CD14-positive monocyte (primary cell): ENCODE results near the gene CCDC40. TPM values are rescaled to one million over a fixed set of nuclear protein-coding genes. Genes with fewer than 3 reads are reported as not detected.

Source experiments
- DNase-seq, 3 donors: peaks; one replicate each; pipeline ENCODE4 v3.0.0-alpha.2; 2011 to 2022
- H2AFZ ChIP-seq: 2 replicates; pipeline ENCODE4 v1.6.0; 2012; ENCODE audit warnings: mild to moderate bottlenecking, low read depth, low read length, inconsistent platforms; ENCODE audit not compliant: insufficient read depth, poor library complexity, severe bottlenecking
- H3K27ac ChIP-seq, 2 donors: 1 replicate in 1 of 2; 2 replicates in 1 of 2; pipeline ENCODE4 v1.5.1; 2012 to 2013; ENCODE audit warnings: low read length in 2 of 2, control low read depth in 1 of 2, inconsistent platforms in 1 of 2, low read depth in 1 of 2, mild to moderate bottlenecking in 1 of 2
- H3K27me3 ChIP-seq, 2 donors: one replicate each; pipeline versions ENCODE4 v1.6.0 to v1.6.1; 2011 to 2013; ENCODE audit warnings: low read length in 2 of 2; ENCODE audit not compliant: control insufficient read depth in 2 of 2, insufficient read depth in 2 of 2
- H3K36me3 ChIP-seq, 2 donors: replicated peaks in 1 of 2; 1 replicate in 1 of 2; 2 replicates in 1 of 2; pipeline versions ENCODE4 v1.5.1 to v1.6.1; 2012 to 2013; ENCODE audit warnings: low read length in 2 of 2, control low read depth in 1 of 2, inconsistent platforms in 1 of 2, mild to moderate bottlenecking in 1 of 2; ENCODE audit not compliant: insufficient read depth in 2 of 2, control insufficient read depth in 1 of 2
- H3K4me1 ChIP-seq, 2 donors: 1 replicate in 1 of 2; 2 replicates in 1 of 2; pipeline versions ENCODE4 v1.5.1 to v1.6.1; 2012 to 2013; ENCODE audit warnings: low read length in 2 of 2, control low read depth in 1 of 2, inconsistent platforms in 1 of 2, mild to moderate bottlenecking in 1 of 2, moderate library complexity in 1 of 2; ENCODE audit not compliant: insufficient read depth in 2 of 2, control insufficient read depth in 1 of 2
- H3K4me2 ChIP-seq: replicated peaks from 2 replicates; pipeline ENCODE3; 2012; ENCODE audit warnings: low read length, moderate library complexity, mild to moderate bottlenecking; ENCODE audit not compliant: poor library complexity, severe bottlenecking; ENCODE audit errors: extremely low read depth
- H3K4me3 ChIP-seq, 3 experiments: fragments of 200-600 bp in 1 of 3; sonication (generic) in 1 of 3; replicated peaks in 1 of 3; 1 replicate in 2 of 3; 2 replicates in 1 of 3; pipeline ENCODE4 v1.5.1; 2011 to 2013; ENCODE audit warnings: low read length in 3 of 3, mild to moderate bottlenecking in 3 of 3, control low read depth in 2 of 3, low read depth in 2 of 3, inconsistent platforms in 1 of 3, moderate library complexity in 1 of 3
- H3K79me2 ChIP-seq: 2 replicates; pipeline ENCODE4 v1.6.0; 2012; ENCODE audit warnings: mild to moderate bottlenecking, control low read depth, inconsistent platforms, low read length, moderate library complexity; ENCODE audit not compliant: insufficient read depth
- H3K9ac ChIP-seq: 2 replicates; pipeline ENCODE4 v1.6.0; 2017; ENCODE audit warnings: low read length, mild to moderate bottlenecking; ENCODE audit not compliant: insufficient read depth, poor library complexity, severe bottlenecking
- H3K9me3 ChIP-seq, 2 donors: replicated peaks in 1 of 2; 1 replicate in 1 of 2; 2 replicates in 1 of 2; pipeline versions ENCODE4 v1.5.1 to v1.6.1; 2012 to 2013; ENCODE audit warnings: low read length in 2 of 2, control low read depth in 1 of 2; ENCODE audit not compliant: control insufficient read depth in 1 of 2, insufficient read depth in 1 of 2
- H4K20me1 ChIP-seq: 2 replicates; pipeline ENCODE4 v1.6.0; 2012; ENCODE audit warnings: mild to moderate bottlenecking, low read length, control low read depth, moderate library complexity; ENCODE audit not compliant: insufficient read depth
- H3K27ac Mint-ChIP-seq, 7 donors: one replicate each; pipeline ENCODE4 v1.8.0; 2020; ENCODE audit warnings: mild to moderate bottlenecking in 7 of 7, mixed read lengths in 7 of 7, moderate library complexity in 6 of 7, inconsistent platforms in 2 of 7
- H3K27me3 Mint-ChIP-seq, 3 donors: one replicate each; pipeline ENCODE4 v1.8.0; 2021 to 2022; ENCODE audit warnings: low read depth in 3 of 3, mild to moderate bottlenecking in 3 of 3, mixed read lengths in 3 of 3, moderate library complexity in 3 of 3, inconsistent platforms in 1 of 3
- H3K36me3 Mint-ChIP-seq, 2 donors: one replicate each; pipeline ENCODE4 v1.8.0; 2020; ENCODE audit warnings: mixed read lengths in 2 of 2, inconsistent platforms in 1 of 2, mild to moderate bottlenecking in 1 of 2
- H3K4me1 Mint-ChIP-seq: one replicate; pipeline ENCODE4 v1.8.0; 2020; ENCODE audit warnings: mild to moderate bottlenecking, mixed read lengths
- H3K4me3 Mint-ChIP-seq, 2 donors: one replicate each; pipeline ENCODE4 v1.8.0; 2020; ENCODE audit warnings: mild to moderate bottlenecking in 2 of 2, mixed read lengths in 2 of 2, moderate library complexity in 1 of 2
- H3K9me3 Mint-ChIP-seq, 7 donors: one replicate each; pipeline ENCODE4 v1.8.0; 2020 to 2022; ENCODE audit warnings: mixed read lengths in 7 of 7, mild to moderate bottlenecking in 6 of 7, moderate library complexity in 6 of 7, inconsistent platforms in 2 of 7
- WGBS: methylation state at CpG from one replicate; pipeline ENCODE4 v1.1.5; 2013; ENCODE audit warnings: missing lambda C conversion rate; ENCODE audit not compliant: insufficient coverage; 5-methylcytosine and 5-hydroxymethylcytosine counted together
- intact Hi-C, 2 donors: fragments of 100-400 bp; cut with micrococcal nuclease; formaldehyde crosslinking; loops; one replicate each; pipeline versions ENCODE4 v1.15.0 to v1.15.1; 2023
- polyA plus RNA-seq, 3 donors: library from polyadenylated mRNA; depleted of rRNA in 1 of 3; unstranded in 2 of 3; stranded (reverse) in 1 of 3; fragments of 300-500 nt in 2 of 3; fragments of >200 nt in 1 of 3; fragmentation: Illumina TruSeq in 2 of 3; gene quantifications; 1 replicate in 2 of 3; 2 replicates in 1 of 3; pipeline ENCODE4 v1.2.3, GENCODE V29; 2012 to 2021
- TF ChIP-seq, protein P1 (sequence below): fragments of 200-600 bp; IDR thresholded peaks from one replicate; pipeline ENCODE4 v1.8.0; 2022; ENCODE audit warnings: antibody characterized with exemption, mild to moderate bottlenecking

The CCDC40 gene
- polyA plus RNA-seq, 3 donors: 0.21 to 0.27 TPM; not detected in 1

DNA sequence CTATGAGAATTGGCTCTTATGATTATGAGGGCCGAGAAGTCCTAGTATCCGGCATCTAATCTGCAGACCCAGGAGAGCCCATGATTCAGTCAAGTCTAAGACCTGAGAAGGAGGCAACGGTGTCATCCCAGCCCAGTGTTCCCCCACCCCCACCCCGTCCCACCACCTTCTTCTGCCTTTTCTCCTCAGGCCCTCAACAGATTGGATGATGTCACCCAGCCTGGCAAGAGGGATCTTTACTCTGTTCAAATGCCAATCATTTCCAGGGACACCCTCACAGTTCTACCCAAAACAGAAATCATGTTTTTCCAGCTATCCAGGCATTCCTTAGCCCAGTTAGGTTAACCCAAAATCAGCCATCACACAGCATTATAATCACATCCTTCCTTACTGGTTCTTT, 54.9 kb downstream of the CCDC40 start:
- Histone ChIP-seq H4K20me1 (no peaks in the 10 kb centered on the region), H3K36me3 (no peaks in the 10 kb centered on the region), H3K9ac (no peak overlapping the region), H3K9me3 (no peaks in the 10 kb centered on the region), H2AFZ (no peak overlapping the region), H3K4me2 (no peak overlapping the region), H3K4me1 (peaks cover 37 to 42% of the 10 kb centered on the region in 2 donors), H3K27ac (peak overlapping the region in 1 of 2 donors; percentile 94), H3K79me2 (no peaks in the 10 kb centered on the region), H3K4me3 (no peak overlapping the region), H3K27me3 (no peaks in the 10 kb centered on the region)
- TF ChIP-seq, protein P1, sequence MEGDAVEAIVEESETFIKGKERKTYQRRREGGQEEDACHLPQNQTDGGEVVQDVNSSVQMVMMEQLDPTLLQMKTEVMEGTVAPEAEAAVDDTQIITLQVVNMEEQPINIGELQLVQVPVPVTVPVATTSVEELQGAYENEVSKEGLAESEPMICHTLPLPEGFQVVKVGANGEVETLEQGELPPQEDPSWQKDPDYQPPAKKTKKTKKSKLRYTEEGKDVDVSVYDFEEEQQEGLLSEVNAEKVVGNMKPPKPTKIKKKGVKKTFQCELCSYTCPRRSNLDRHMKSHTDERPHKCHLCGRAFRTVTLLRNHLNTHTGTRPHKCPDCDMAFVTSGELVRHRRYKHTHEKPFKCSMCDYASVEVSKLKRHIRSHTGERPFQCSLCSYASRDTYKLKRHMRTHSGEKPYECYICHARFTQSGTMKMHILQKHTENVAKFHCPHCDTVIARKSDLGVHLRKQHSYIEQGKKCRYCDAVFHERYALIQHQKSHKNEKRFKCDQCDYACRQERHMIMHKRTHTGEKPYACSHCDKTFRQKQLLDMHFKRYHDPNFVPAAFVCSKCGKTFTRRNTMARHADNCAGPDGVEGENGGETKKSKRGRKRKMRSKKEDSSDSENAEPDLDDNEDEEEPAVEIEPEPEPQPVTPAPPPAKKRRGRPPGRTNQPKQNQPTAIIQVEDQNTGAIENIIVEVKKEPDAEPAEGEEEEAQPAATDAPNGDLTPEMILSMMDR: no peak
- H3K36me3 Mint-ChIP-seq: peaks cover 0 to 2% of the 10 kb centered on the region in 2 donors
- peaks cover 0 to 2% (median 0%) of the 10 kb centered on the region in 7 donors for H3K9me3 Mint-ChIP-seq
- peak overlapping the region; percentile 92 to 99 (median 98) for H3K27ac Mint-ChIP-seq
- intact Hi-C loops: loop anchor here in 1 of 2 donors (5.0 kb wide), 1 partner anchor 171 kb away; the partner anchor contains the start of gene RNF213
- peaks cover 3 to 16% (median 10%) of the 10 kb centered on the region in 3 donors for H3K27me3 Mint-ChIP-seq
- WGBS: 94% methylated on average over 3 of the region's 4 CpGs
- peak overlapping the region in 1 of 2 donors; percentile 46 for H3K4me3 Mint-ChIP-seq
- H3K4me1 Mint-ChIP-seq: peaks cover 42% of the 10 kb centered on the region
- DNase-seq: peak in 1 of 3 donors; percentile 25

DNA sequence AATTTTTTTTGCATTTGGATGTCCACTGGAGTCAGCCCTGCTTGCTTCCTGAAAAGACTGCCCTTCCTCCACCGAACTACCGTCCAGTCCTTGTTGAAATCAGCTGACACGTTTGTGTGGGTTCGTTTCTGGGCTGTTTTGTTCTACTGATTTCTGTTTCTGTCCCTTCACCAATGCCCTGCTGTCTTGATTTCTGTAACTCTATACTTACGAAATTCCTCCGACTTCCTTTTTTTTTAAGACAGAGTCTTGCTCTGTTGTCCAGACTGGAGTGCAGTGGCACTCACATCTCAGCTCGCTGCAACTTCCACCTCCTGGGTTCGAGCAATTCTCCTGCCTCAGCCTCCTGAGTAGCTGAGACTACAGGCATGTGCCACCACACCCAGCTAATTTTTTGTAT, 56.5 kb downstream of the CCDC40 start:
- peak overlapping the region; percentile 63 for H3K9ac ChIP-seq
- H4K20me1 ChIP-seq: no peaks in the 10 kb centered on the region
- Mint-ChIP-seq H3K4me3 (peak overlapping the region; percentile 16 to 74), H3K4me1 (peaks cover 42% of the 10 kb centered on the region), H3K27me3 (peaks cover 3 to 8% (median 4%) of the 10 kb centered on the region in 3 donors), H3K36me3 (peaks cover 0 to 2% of the 10 kb centered on the region in 2 donors), H3K27ac (peak overlapping the region; percentile 92 to 99 (median 98)), H3K9me3 (peaks cover 0 to 2% (median 0%) of the 10 kb centered on the region in 7 donors)
- DNase-seq: peak; percentile 88 to 94 (median 92)
- TF ChIP-seq, protein P1: no peak
- peak overlapping the region; percentile 37 for H3K4me2 ChIP-seq
- H3K9me3 ChIP-seq: no peaks in the 10 kb centered on the region
- peak overlapping the region; percentile 83 to 94 for H3K27ac ChIP-seq
- H3K27me3 ChIP-seq: no peaks in the 10 kb centered on the region
- 0% methylated on average over 2 of the region's 8 CpGs for WGBS
- peaks cover 37 to 42% of the 10 kb centered on the region in 2 donors for H3K4me1 ChIP-seq
- H3K79me2 ChIP-seq: no peaks in the 10 kb centered on the region
- H3K4me3 ChIP-seq: peak overlapping the region in 1 of 3 experiments; percentile 48
- intact Hi-C loops: loop anchor here in 1 of 2 donors (5.0 kb wide), 1 partner anchor 169 kb away; the partner anchor contains the start of gene RNF213
- H2AFZ ChIP-seq: no peak overlapping the region
- no peaks in the 10 kb centered on the region for H3K36me3 ChIP-seq
